ENCODE results near the gene PTPRM.
"Not testable (repeated sequence)": the region's sequence is repeated elsewhere in the genome, so short reads cannot be mapped to it uniquely, and the experiment has no call there.

Gene PTPRM

DNA sequence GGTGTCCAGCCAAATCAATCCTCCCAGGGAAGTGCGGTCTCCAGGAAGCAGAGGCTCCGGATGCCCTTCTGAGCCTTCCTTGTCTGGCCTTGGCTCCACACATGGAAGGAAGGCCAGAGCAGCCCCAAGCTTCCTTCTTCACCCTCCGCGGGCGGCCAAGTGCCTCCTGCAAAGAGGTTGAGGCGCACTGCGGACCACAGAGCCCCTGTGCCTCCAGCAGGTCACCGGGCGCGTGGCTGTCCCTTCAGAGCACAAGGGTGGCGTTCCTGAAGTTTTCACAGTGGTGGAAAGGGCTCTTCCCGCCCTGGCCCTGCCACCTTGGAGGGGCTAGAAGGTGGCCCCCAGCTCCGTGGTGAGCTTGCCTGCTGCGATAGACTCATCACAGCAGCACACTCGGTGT lies 866.2 kb downstream of the PTPRM start:
- in situ Hi-C loops (cut with HindIII; ENCODE audit: low sequenced_read_pairs): no loop called here
- TF ChIP-seq, protein P1, sequence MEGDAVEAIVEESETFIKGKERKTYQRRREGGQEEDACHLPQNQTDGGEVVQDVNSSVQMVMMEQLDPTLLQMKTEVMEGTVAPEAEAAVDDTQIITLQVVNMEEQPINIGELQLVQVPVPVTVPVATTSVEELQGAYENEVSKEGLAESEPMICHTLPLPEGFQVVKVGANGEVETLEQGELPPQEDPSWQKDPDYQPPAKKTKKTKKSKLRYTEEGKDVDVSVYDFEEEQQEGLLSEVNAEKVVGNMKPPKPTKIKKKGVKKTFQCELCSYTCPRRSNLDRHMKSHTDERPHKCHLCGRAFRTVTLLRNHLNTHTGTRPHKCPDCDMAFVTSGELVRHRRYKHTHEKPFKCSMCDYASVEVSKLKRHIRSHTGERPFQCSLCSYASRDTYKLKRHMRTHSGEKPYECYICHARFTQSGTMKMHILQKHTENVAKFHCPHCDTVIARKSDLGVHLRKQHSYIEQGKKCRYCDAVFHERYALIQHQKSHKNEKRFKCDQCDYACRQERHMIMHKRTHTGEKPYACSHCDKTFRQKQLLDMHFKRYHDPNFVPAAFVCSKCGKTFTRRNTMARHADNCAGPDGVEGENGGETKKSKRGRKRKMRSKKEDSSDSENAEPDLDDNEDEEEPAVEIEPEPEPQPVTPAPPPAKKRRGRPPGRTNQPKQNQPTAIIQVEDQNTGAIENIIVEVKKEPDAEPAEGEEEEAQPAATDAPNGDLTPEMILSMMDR (IDR thresholded peaks at IDR 0.05; ENCODE audit: low read depth, low read length): no peak
- DNase-seq (ENCODE audit: low read depth, low spot score): no peak
- no peak overlapping the region for H3K4me3 ChIP-seq (ENCODE audit: low read depth, low read length)

DNA sequence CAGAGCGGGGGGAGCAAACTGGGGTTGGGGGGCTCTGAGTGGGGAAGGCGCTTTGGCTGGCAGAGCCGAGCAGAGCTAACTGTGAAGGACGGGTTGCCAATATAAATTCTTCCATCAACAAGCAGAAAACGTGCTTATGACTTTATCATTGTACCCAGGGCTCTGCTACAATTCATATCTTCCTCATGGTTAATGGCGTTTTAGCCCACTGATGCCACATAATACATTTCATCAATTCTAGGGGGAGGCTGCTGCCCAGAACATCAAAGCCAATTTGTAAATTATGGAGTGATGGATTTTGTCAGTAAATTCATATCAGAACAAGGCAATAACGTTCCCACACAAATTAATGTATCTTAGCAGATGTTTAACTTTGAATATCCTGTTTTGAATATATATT lies 866.7 kb downstream of the PTPRM start:
- H3K4me3 ChIP-seq (ENCODE audit: low read depth, low read length): no peak overlapping the region
- in situ Hi-C loops (cut with HindIII; ENCODE audit: low sequenced_read_pairs): no loop called here
- DNase-seq (ENCODE audit: low read depth, low spot score): no peak
- TF ChIP-seq, protein P1 (IDR thresholded peaks at IDR 0.05; ENCODE audit: low read depth, low read length): no peak

DNA sequence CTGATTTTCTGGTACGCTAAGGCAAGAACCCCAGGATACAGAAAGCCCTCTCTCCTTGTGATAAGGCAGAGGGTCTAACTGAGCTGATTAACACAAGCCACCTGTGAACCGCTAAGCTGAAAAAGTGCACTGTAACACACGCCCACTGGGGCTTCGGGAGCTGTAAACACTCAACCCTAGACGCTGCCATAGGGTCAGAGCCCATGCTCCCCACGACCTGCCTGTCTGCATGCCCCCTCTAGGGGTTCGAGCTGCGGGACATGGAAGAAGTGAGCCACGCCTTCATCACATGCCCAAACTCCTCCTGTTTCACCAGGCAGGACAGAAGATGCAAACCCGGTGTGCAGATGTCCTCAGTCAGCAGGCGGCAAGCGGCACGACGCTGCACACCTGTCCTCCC lies 868.3 kb downstream of the PTPRM start:
- no peak for DNase-seq (ENCODE audit: low read depth, low spot score)
- TF ChIP-seq, protein P1 (IDR thresholded peaks at IDR 0.05; ENCODE audit: low read depth, low read length): no peak
- in situ Hi-C loops (cut with HindIII; ENCODE audit: low sequenced_read_pairs): no loop called here
- H3K4me3 ChIP-seq (ENCODE audit: low read depth, low read length): no peak overlapping the region

DNA sequence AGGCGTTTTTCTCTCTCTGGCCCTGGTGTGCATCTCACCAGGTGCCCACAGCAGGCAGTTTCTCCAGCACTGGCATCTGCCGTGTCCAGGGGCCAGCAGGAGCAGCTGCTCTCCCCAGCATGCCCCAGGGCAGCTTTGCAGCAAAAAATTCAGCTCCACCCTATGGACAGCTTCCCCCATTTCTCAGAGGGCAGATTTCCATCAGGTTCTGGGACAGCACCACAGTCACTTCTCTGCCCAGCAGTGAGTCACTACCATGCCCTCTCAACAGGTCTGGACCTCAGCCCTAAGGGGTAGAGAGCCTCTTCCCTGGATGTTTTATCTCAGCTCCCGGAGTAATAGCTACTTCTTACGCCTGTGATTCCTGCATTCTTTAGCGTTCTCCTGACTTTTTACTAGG lies 871.9 kb downstream of the PTPRM start:
- TF ChIP-seq, protein P1 (IDR thresholded peaks at IDR 0.05; ENCODE audit: low read depth, low read length): no peak
- H3K4me3 ChIP-seq (ENCODE audit: low read depth, low read length): no peak overlapping the region
- in situ Hi-C loops (cut with HindIII; ENCODE audit: low sequenced_read_pairs): no loop called here
- DNase-seq (ENCODE audit: low read depth, low spot score): no peak

DNA sequence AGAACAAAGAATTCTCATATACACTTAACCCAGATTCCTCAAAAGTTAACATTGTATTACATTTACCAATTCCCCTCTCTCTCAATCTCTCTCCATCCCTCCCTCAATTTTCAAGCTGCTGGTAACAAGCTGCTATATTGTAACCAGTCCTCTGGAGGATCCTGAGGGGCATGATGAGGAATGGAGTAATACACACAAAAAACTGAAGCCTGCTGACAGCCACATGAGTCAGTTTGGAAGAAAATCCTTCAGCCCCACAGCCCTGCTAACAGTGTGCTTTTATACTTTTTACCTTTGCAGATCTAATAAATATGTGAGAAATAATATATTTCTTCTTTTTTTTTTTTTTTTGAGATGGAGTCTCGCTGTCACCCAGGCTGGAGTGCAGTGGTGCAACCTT lies 876.4 kb downstream of the PTPRM start:
- in situ Hi-C loops (cut with HindIII; ENCODE audit: low sequenced_read_pairs): no loop called here
- TF ChIP-seq, protein P1 (IDR thresholded peaks at IDR 0.05; ENCODE audit: low read depth, low read length): no peak

DNA sequence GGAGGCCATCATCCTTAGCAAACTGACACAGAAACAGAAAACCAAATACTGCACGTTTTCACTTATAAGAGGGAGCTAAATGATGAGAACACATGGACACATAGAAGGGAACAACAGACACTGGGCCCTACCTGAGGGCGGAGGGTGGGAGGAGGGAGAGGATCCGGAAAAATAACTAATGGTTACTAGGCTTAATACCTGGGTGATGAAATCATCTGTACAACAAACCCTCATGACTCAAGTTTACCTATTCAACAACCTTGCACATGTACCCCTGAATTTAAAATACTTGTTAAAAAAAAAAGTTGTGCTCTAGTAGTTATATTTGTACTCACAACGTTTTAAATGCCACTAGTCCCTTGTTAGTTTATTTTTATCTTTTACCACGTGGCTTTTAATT lies 879.8 kb downstream of the PTPRM start:
- H3K4me3 ChIP-seq (ENCODE audit: low read depth, low read length); in situ Hi-C loops (cut with HindIII; ENCODE audit: low sequenced_read_pairs); DNase-seq (ENCODE audit: low read depth, low spot score): not testable (repeated sequence)

More for the DNA sequence above, 876.4 kb downstream of the PTPRM start:
- no peak for DNase-seq (ENCODE audit: low read depth, low spot score)
- no peak overlapping the region for H3K4me3 ChIP-seq (ENCODE audit: low read depth, low read length)

DNA sequence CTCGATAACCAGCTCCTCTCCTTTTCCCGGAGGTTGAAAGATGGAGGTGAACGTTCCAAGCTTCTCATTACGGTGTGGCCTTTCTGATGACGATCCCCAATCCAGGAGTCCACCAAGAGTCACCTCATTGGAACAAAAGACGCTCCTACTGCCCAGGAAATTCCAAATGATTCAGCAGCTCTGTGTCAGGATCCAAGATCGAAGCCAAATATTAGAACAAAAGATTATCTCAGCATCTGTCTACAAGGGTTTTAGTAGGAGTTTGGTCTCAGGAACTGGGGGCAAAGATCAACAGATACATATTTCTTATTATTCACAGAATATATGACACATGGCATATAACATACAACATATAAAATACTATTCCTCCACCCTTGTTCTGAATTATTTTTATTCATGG lies 881.0 kb downstream of the PTPRM start:
- TF ChIP-seq, protein P1 (IDR thresholded peaks at IDR 0.05; ENCODE audit: low read depth, low read length): no peak
- in situ Hi-C loops (cut with HindIII; ENCODE audit: low sequenced_read_pairs): no loop called here
- DNase-seq (ENCODE audit: low read depth, low spot score): no peak
- no peak overlapping the region for H3K4me3 ChIP-seq (ENCODE audit: low read depth, low read length)
